LNCaP clone FGC (cell line): ENCODE measurements around the gene BSDC1.

Experiments
- DNase-seq: peaks from one replicate; pipeline ENCODE4 v3.0.0-alpha.2; 2011; ENCODE audit warnings: low read depth
- H3K4me3 ChIP-seq: 2 replicates; pipeline ENCODE4 v1.5.1; 2011; ENCODE audit warnings: mild to moderate bottlenecking, low read depth, low read length, control low read depth
- TF ChIP-seq, protein P1 (sequence below): IDR thresholded peaks from 2 replicates; pipeline ENCODE4 v1.5.1; 2012; ENCODE audit warnings: mild to moderate bottlenecking; ENCODE audit not compliant: control insufficient read depth, insufficient read depth; ENCODE audit errors: extremely low read depth

The BSDC1 gene

DNA sequence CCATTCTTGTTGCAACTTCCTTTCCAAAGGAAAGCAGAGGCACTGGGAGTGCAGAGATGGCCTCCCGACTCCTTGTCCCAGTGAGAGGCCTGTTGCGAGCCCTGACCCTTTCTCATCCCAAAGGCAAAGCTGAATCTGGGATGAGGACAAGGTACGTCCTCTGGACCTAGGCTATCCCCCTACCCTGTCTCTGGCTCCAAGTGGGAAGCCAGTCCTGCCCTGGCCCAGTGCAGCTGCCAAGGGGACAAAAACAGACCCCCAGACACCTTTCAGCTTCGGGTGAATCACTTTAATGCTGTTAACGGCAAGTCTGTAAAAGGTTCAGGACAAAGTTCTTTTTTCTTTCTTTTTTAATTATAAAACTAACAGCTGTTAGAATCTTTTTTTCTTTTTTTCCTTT is 29.4 kb downstream of the BSDC1 start:
- no peak overlapping the region for H3K4me3 ChIP-seq
- no peak for DNase-seq
- TF ChIP-seq, protein P1, sequence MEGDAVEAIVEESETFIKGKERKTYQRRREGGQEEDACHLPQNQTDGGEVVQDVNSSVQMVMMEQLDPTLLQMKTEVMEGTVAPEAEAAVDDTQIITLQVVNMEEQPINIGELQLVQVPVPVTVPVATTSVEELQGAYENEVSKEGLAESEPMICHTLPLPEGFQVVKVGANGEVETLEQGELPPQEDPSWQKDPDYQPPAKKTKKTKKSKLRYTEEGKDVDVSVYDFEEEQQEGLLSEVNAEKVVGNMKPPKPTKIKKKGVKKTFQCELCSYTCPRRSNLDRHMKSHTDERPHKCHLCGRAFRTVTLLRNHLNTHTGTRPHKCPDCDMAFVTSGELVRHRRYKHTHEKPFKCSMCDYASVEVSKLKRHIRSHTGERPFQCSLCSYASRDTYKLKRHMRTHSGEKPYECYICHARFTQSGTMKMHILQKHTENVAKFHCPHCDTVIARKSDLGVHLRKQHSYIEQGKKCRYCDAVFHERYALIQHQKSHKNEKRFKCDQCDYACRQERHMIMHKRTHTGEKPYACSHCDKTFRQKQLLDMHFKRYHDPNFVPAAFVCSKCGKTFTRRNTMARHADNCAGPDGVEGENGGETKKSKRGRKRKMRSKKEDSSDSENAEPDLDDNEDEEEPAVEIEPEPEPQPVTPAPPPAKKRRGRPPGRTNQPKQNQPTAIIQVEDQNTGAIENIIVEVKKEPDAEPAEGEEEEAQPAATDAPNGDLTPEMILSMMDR, result no peak

DNA sequence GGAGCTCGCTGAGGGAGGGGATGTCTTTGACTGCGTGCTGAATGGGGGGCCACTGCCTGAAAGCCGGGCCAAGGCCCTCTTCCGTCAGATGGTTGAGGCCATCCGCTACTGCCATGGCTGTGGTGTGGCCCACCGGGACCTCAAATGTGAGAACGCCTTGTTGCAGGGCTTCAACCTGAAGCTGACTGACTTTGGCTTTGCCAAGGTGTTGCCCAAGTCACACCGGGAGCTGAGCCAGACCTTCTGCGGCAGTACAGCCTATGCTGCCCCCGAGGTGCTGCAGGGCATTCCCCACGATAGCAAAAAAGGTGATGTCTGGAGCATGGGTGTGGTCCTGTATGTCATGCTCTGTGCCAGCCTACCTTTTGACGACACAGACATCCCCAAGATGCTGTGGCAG is 30.5 kb downstream of the BSDC1 start:
- H3K4me3 ChIP-seq, result no peak overlapping the region
- no peak for DNase-seq
- TF ChIP-seq, protein P1, result no peak

DNA sequence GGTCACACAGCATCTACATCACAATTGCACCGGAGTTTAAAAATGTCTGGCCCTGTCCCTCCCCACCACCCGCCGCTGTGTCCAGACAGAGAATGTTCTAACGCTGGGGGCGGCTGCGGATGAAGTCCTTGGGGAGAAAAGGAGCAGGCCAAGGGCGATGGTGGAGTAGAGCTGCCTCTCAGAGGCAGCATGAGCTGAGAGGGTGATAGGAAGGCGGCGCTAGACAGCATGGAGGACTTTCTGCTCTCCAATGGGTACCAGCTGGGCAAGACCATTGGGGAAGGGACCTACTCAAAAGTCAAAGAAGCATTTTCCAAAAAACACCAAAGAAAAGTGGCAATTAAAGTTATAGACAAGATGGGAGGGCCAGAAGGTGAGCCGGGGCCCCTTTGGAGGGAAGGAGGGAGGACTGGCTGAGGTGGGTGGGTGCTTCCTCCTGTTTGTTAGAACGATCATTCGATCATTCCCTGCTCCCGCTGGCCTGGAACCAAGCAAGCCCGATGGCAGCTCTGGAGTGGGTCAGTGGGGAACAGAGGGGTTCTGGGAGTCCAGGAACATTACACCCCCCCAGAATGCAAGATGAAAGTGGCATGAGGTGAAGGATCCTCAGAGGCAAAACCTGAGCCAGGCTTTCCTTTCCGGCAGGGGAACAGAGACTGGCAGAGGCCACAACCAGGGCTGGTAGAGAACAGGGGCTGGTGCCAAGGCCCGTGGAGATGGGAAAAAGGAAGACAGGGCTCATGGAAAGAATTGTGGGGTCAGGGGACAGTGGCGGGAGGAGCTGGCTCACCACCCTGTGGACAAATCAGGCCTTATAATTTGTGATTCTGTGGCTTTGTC is 31.5 kb downstream of the BSDC1 start, which contains the start of the genes FAM229A and TSSK3:
Gene FAM229A (minus strand): TSS at position 12 of the 840 bp plus-strand sequence. CDS start 394 bp downstream, outside the sequence.
Gene TSSK3 (plus strand): TSS at position 66 of the 840 bp plus-strand sequence. CDS start 163 bp downstream, at position 229.
- TF ChIP-seq, protein P1, result no peak
- no peak within 1 kb of the TSS for H3K4me3 ChIP-seq
- DNase-seq, result no peak

DNA sequence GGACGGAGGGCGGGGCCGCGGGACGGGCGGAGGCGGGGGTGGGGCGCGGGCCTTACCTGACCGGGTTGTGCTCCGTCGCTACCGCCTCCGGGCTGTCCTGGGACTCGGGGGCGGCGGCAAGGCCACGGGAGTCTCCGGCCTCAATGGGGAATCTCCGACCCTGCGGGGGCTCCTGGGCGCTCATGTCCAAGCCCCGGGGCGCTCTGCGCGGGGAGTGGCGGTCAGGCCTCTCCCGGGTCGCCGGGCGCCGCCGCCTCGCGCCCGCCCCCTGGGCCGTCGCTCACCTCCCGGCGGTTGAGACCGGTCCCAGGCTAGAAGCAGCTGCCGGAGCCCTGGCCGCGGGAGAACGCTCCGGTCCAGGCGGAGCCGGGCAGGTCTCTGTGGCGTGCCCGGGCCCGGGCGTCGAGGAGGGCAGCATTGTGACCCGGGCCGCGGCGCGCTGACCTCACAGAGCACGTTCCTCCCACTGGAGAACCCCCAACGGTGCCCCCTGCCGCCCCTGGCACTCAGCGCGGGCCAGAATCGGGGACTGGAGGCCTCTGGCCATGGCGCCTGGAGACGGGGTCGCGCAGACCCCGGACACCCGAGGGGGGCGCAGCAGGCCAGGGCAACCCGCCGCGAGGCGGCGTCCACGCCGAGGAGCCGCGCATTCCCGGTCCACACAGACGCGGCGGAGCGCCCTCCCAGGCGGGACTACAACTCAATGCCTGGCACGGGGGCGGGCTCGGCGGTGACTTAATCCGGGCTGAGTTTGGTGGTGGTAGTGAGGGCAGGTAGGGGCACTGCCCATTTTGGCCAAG is 32.4 kb downstream of the BSDC1 start:
- no peak overlapping the region for H3K4me3 ChIP-seq
- DNase-seq, result no peak
- TF ChIP-seq, protein P1, result no peak

DNA sequence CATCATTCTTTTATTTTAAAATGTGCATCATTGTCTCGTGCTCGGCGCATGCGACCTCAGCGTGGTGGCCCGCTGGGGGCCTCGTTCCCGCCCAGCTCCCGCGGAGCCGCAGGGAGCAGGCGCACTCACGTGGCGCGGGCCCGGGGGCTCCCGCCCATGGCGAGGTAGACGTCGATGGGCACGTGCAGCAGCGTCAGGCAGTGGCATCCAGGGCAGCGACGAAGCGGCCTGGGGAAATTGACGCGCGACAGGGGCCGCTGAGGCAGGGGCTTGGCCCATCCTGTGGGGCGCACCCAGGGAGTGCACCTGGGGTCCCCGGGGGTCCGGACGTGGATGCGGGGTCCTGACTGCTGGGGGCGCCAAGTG is 33.0 kb downstream of the BSDC1 start:
- TF ChIP-seq, protein P1, result no peak
- DNase-seq, result no peak
- H3K4me3 ChIP-seq, result no peak overlapping the region

DNA sequence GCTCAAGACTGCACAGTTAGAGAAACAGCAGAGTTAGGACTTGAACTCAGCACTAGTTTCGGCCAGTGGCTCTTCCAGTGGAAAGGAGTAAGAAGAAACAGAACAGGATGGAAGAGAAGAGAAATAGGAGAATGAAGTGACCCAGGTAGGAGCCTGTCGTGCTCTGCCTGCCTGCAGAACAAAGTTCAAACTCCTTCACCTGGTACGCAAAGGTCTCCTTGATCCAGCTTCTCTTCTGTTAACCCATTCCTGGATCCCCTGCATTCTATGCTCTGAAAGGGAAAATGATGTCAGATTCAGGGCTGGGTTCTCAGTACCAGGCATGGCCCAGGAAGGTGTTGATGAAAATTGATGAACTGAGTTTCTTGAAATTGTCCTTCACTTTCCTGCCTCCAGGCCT is 35.8 kb downstream of the BSDC1 start:
- DNase-seq, result no peak
- TF ChIP-seq, protein P1, result no peak
- H3K4me3 ChIP-seq, result no peak overlapping the region
